K562 (cell line): Measurements from ENCODE around the gene TNNT1. TPM values are rescaled to one million over a fixed set of nuclear protein-coding genes. Genes with fewer than 3 reads are reported as not detected.

Source experiments
- ATF3 ChIP-seq, 2 experiments: fragments of 450-650 bp in 1 of 2; sonication (generic) in 1 of 2; formaldehyde crosslinking in 1 of 2; IDR thresholded peaks in 1 of 2; conservative IDR thresholded peaks in 1 of 2; 2 replicates each; pipeline versions ENCODE4 v1.6.1 to v1.8.1; 2016 to 2023; ENCODE audit warnings: mild to moderate bottlenecking in 2 of 2, moderate library complexity in 2 of 2, inconsistent platforms in 1 of 2, missing genetic modification reagents in 1 of 2
- BMI1 ChIP-seq: fragments of 150-350 bp; IDR thresholded peaks from 2 replicates; pipeline ENCODE4 v1.6.1; 2014; ENCODE audit warnings: low read length
- CREM ChIP-seq: IDR thresholded peaks from 2 replicates; pipeline ENCODE4 v1.6.1; 2014; ENCODE audit warnings: antibody characterized with exemption, low read depth
- GABPB2 ChIP-seq: fragments of 250-450 bp; sonication (Bioruptor Pico); conservative IDR thresholded peaks from 2 replicates; pipeline ENCODE4 v1.5.1; 2021; ENCODE audit warnings: mild to moderate bottlenecking
- GTF2A2 ChIP-seq: IDR thresholded peaks from 2 replicates; pipeline ENCODE4 v1.6.1; 2016; ENCODE audit warnings: mild to moderate bottlenecking, missing genetic modification characterization, missing compliant biosample characterization
- KDM2B ChIP-seq: fragments of 250-450 bp; sonication (Bioruptor Pico); IDR thresholded peaks from 2 replicates; pipeline ENCODE4 v1.8.0; 2021; ENCODE audit warnings: mild to moderate bottlenecking, moderate library complexity
- NCOA1 ChIP-seq: fragments of 450-650 bp; IDR thresholded peaks from 2 replicates; pipeline ENCODE4 v1.6.1; 2016; ENCODE audit warnings: low read depth
- NONO ChIP-seq, 2 experiments: fragments of 200-400 bp in 1 of 2; fragments of 450-650 bp in 1 of 2; formaldehyde crosslinking in 1 of 2; IDR thresholded peaks; 2 replicates each; pipeline ENCODE4 v1.6.1; 2017; ENCODE audit warnings: low read depth in 2 of 2, mild to moderate bottlenecking in 2 of 2, moderate library complexity in 2 of 2, low read length in 1 of 2
- NRF1 ChIP-seq, 2 experiments: fragments of 450-650 bp; IDR thresholded peaks in 1 of 2; conservative IDR thresholded peaks in 1 of 2; 2 replicates each; pipeline ENCODE4 v1.6.1; 2014; ENCODE audit warnings: mild to moderate bottlenecking in 2 of 2
- POLR2G ChIP-seq: fragments of 200-400 bp; formaldehyde crosslinking; IDR thresholded peaks from 2 replicates; pipeline ENCODE4 v1.6.1; 2017; ENCODE audit warnings: low read depth, mild to moderate bottlenecking, antibody characterized with exemption, low read length, moderate library complexity
- POLR3G ChIP-seq: IDR thresholded peaks from 2 replicates; pipeline ENCODE4 v1.6.1; 2011; ENCODE audit not compliant: insufficient read length, insufficient replicate concordance; ENCODE audit errors: extremely low read depth
- RBM39 ChIP-seq: fragments of 200-400 bp; formaldehyde crosslinking; optimal IDR thresholded peaks from 2 replicates; pipeline ENCODE3; 2018; ENCODE audit warnings: low read depth, low read length
- RERE ChIP-seq: sonication (generic); formaldehyde crosslinking; IDR thresholded peaks from 2 replicates; pipeline ENCODE4 v1.8.0; 2023; ENCODE audit warnings: missing genetic modification reagents, mild to moderate bottlenecking, borderline replicate concordance
- SNIP1 ChIP-seq: fragments of 450-650 bp; IDR thresholded peaks from 2 replicates; pipeline ENCODE4 v1.7.1; 2017; ENCODE audit warnings: low read depth, mild to moderate bottlenecking
- SREBF2 ChIP-seq: sonication (generic); formaldehyde crosslinking; IDR thresholded peaks from 2 replicates; pipeline ENCODE4 v1.4.0; 2020; ENCODE audit warnings: mild to moderate bottlenecking, missing genetic modification reagents
- SRSF1 ChIP-seq: fragments of 200-400 bp; formaldehyde crosslinking; IDR thresholded peaks from 2 replicates; pipeline ENCODE4 v1.6.1; 2017; ENCODE audit warnings: mild to moderate bottlenecking, low read depth, low read length, moderate library complexity
- U2AF1 ChIP-seq: fragments of 200-400 bp; formaldehyde crosslinking; optimal IDR thresholded peaks from 2 replicates; pipeline ENCODE3; 2017; ENCODE audit warnings: mild to moderate bottlenecking, low read depth, low read length, moderate library complexity
- ZKSCAN3 ChIP-seq: fragments of 250-450 bp; sonication (Bioruptor Pico); IDR thresholded peaks from 2 replicates; pipeline ENCODE4 v1.4.0; 2020
- ZNF277 ChIP-seq: fragments of 250-450 bp; sonication (Bioruptor Pico); IDR thresholded peaks from 2 replicates; pipeline ENCODE4 v1.8.0; 2022; ENCODE audit warnings: inconsistent platforms, mild to moderate bottlenecking, moderate library complexity, borderline replicate concordance
- ZNF830 ChIP-seq: fragments of 250-450 bp; sonication (Bioruptor Pico); IDR thresholded peaks from 2 replicates; pipeline ENCODE4 v1.5.0; 2021; ENCODE audit warnings: mild to moderate bottlenecking
- polyA plus RNA-seq, 8 experiments: library from polyadenylated mRNA; depleted of rRNA in 4 of 8; stranded (reverse) in 5 of 8; unstranded in 3 of 8; fragments of >200 nt; fragmentation: Nextera tagmentation in 2 of 8; fragmentation: Illumina TruSeq in 1 of 8; extraction: Ambion mirVana in 2 of 8; extraction: Trizol in 1 of 8; gene quantifications; 2 replicates each; pipeline versions ENCODE4 v1.2.1 to v1.2.3, GENCODE V29; 2011 to 2014; ENCODE audit warnings: inconsistent platforms in 1 of 8, missing spikeins in 1 of 8
- total RNA-seq, 7 experiments: library from RNA; depleted of rRNA in 6 of 7; stranded (reverse); fragments of >200 nt in 6 of 7; fragmentation: Illumina TruSeq in 2 of 7; extraction: Trizol in 2 of 7; gene quantifications; 2 replicates each; pipeline versions ENCODE4 v1.2.1 to v1.2.3, GENCODE V29; 2011 to 2021; ENCODE audit warnings: low replicate concordance in 1 of 7

Gene TNNT1
- total and polyA plus RNA-seq, 9 of the 15 experiments (the other 6 are each of a cell fraction or from before 2014, with no cell fraction given) = 31.8 to 390 (median 227) TPM

- TF ChIP-seq KDM2B (CRISPR knock-in tag) = no peak
- no peak for TF ChIP-seq U2AF1
- TF ChIP-seq NRF1 (conservative IDR thresholded peaks at IDR 0.05 in 1 of 2, IDR thresholded peaks at IDR 0.05 in 1 of 2) = peak; percentile 57 to 66; a peak in 3 of 4 replicates
- no peak for TF ChIP-seq ATF3 (IDR thresholded peaks at IDR 0.05)
- no peak for TF ChIP-seq ATF3 (CRISPR knock-in tag; conservative IDR thresholded peaks at IDR 0.05)
- no peak for TF ChIP-seq SREBF2 (CRISPR knock-in tag)
- no peak for TF ChIP-seq ZKSCAN3 (CRISPR knock-in tag)
- no peak for TF ChIP-seq SNIP1
- no peak for TF ChIP-seq SRSF1
- no peak for TF ChIP-seq RBM39
- no peak for TF ChIP-seq RERE (CRISPR knock-in tag)
- TF ChIP-seq POLR3G = no peak
- no peak for TF ChIP-seq GABPB2 (CRISPR knock-in tag)
- TF ChIP-seq GTF2A2 (tag) = no peak
- TF ChIP-seq NCOA1 = peak; percentile 75
- no peak for TF ChIP-seq BMI1
- peak; percentile 40 for TF ChIP-seq POLR2G
- no peak for TF ChIP-seq ZNF277
- TF ChIP-seq NONO (IDR thresholded peaks at IDR 0.05; ENCODE audit: low read depth in 2 of 2, low read length in 1 of 2) = no peak
- TF ChIP-seq CREM = peak; percentile 58
- no peak for TF ChIP-seq ZNF830 (CRISPR knock-in tag)
Observed at GRCh38 chr19:55179606-55180484, 30.8 kb upstream of the TNNT1 start, which contains the start of gene SYT5 (continued).
